ENCODE data around the gene PREP.
"Not testable (repeated sequence)": the region's sequence is repeated elsewhere in the genome, so short reads cannot be mapped to it uniquely, and the experiment has no call there.

Gene PREP

GRCh38 chr6:105345506-105345905 is 57.4 kb downstream of the PREP start:
- Histone ChIP-seq H3K9me3 (ENCODE audit: insufficient read depth, low read length) (no peaks in the 10 kb centered on the region), H4K20me1 (ENCODE audit: low read depth, low read length) (no peaks in the 10 kb centered on the region), H3K27me3 (ENCODE audit: low read length) (no peaks in the 10 kb centered on the region), H3K4me2 (ENCODE audit: low read depth, low read length, poor library complexity, severe bottlenecking) (no peak overlapping the region), H3K9me2 (replicated peaks; ENCODE audit: insufficient read depth, low read length) (no peaks in the 10 kb centered on the region), H3K9ac (ENCODE audit: low read length) (no peak overlapping the region), H2AFZ (ENCODE audit: low read depth, low read length, severe bottlenecking) (no peak overlapping the region), H3K36me3 (ENCODE audit: low read length) (no peaks in the 10 kb centered on the region), H3K4me3 (ENCODE audit: insufficient read depth, low read length, poor library complexity, severe bottlenecking) (no peak overlapping the region), H3F3A (ENCODE audit: insufficient read depth) (no peaks in the 10 kb centered on the region), H3K79me2 (ENCODE audit: insufficient read depth, low read length) (no peaks in the 10 kb centered on the region), H3K27ac (ENCODE audit: low read depth, low read length) (no peak overlapping the region)
- TF ChIP-seq EZH2phosphoT487 (conservative IDR thresholded peaks at IDR 0.05; ENCODE audit: low read length) (no peak), CTCF (IDR thresholded peaks at IDR 0.05; ENCODE audit: insufficient read depth, low read length, poor library complexity, severe bottlenecking) (no peak)

- H3K9me3 ChIP-seq (ENCODE audit: insufficient read depth, low read length) = no peaks in the 10 kb centered on the region
- H3K9me2 ChIP-seq (replicated peaks; ENCODE audit: insufficient read depth, low read length) = no peaks in the 10 kb centered on the region
- no peak overlapping the region for H3K27ac ChIP-seq (ENCODE audit: low read depth, low read length)
- no peaks in the 10 kb centered on the region for H3F3A ChIP-seq (ENCODE audit: insufficient read depth)
- no peaks in the 10 kb centered on the region for H3K27me3 ChIP-seq (ENCODE audit: low read length)
- no peaks in the 10 kb centered on the region for H3K79me2 ChIP-seq (ENCODE audit: insufficient read depth, low read length)
- no peaks in the 10 kb centered on the region for H3K36me3 ChIP-seq (ENCODE audit: low read length)
- no peak overlapping the region for H2AFZ ChIP-seq (ENCODE audit: low read depth, low read length, severe bottlenecking)
- no peak overlapping the region for H3K4me2 ChIP-seq (ENCODE audit: low read depth, low read length, poor library complexity, severe bottlenecking)
- H3K9ac ChIP-seq (ENCODE audit: low read length) = no peak overlapping the region
- no peak overlapping the region for H3K4me3 ChIP-seq (ENCODE audit: insufficient read depth, low read length, poor library complexity, severe bottlenecking)
- no peaks in the 10 kb centered on the region for H4K20me1 ChIP-seq (ENCODE audit: low read depth, low read length)
- no peak for TF ChIP-seq EZH2phosphoT487 (conservative IDR thresholded peaks at IDR 0.05; ENCODE audit: low read length)
These were observed 58.0 kb downstream of the PREP start for GRCh38 chr6:105344881-105345370.

GRCh38 chr6:105338350-105338983 is 64.4 kb downstream of the PREP start:
- not testable (repeated sequence) for H3K4me3 ChIP-seq (ENCODE audit: insufficient read depth, low read length, poor library complexity, severe bottlenecking); H3K9me3 ChIP-seq (ENCODE audit: insufficient read depth, low read length); H3K9ac ChIP-seq (ENCODE audit: low read length); H3K4me2 ChIP-seq (ENCODE audit: low read depth, low read length, poor library complexity, severe bottlenecking); H2AFZ ChIP-seq (ENCODE audit: low read depth, low read length, severe bottlenecking); H3F3A ChIP-seq (ENCODE audit: insufficient read depth); H3K27me3 ChIP-seq (ENCODE audit: low read length); H4K20me1 ChIP-seq (ENCODE audit: low read depth, low read length); H3K79me2 ChIP-seq (ENCODE audit: insufficient read depth, low read length); H3K27ac ChIP-seq (ENCODE audit: low read depth, low read length); H3K36me3 ChIP-seq (ENCODE audit: low read length); H3K9me2 ChIP-seq (replicated peaks; ENCODE audit: insufficient read depth, low read length)

GRCh38 chr6:105336986-105337385 is 65.9 kb downstream of the PREP start:
- no peaks in the 10 kb centered on the region for H3F3A ChIP-seq (ENCODE audit: insufficient read depth)

More at GRCh38 chr6:105336986-105337385, 65.9 kb downstream of the PREP start:
- no peaks in the 10 kb centered on the region for H3K36me3 ChIP-seq (ENCODE audit: low read length)
- no peaks in the 10 kb centered on the region for H3K79me2 ChIP-seq (ENCODE audit: insufficient read depth, low read length)
- H3K27me3 ChIP-seq (ENCODE audit: low read length) = no peaks in the 10 kb centered on the region
- no peak overlapping the region for H3K4me2 ChIP-seq (ENCODE audit: low read depth, low read length, poor library complexity, severe bottlenecking)
- H3K4me3 ChIP-seq (ENCODE audit: insufficient read depth, low read length, poor library complexity, severe bottlenecking) = no peak overlapping the region
- no peak overlapping the region for H2AFZ ChIP-seq (ENCODE audit: low read depth, low read length, severe bottlenecking)
- no peaks in the 10 kb centered on the region for H4K20me1 ChIP-seq (ENCODE audit: low read depth, low read length)
- TF ChIP-seq CTCF (IDR thresholded peaks at IDR 0.05; ENCODE audit: insufficient read depth, low read length, poor library complexity, severe bottlenecking) = no peak
- TF ChIP-seq EZH2phosphoT487 (conservative IDR thresholded peaks at IDR 0.05; ENCODE audit: low read length) = no peak
- H3K9me3 ChIP-seq (ENCODE audit: insufficient read depth, low read length) = no peaks in the 10 kb centered on the region
- no peak overlapping the region for H3K9ac ChIP-seq (ENCODE audit: low read length)
- no peak overlapping the region for H3K27ac ChIP-seq (ENCODE audit: low read depth, low read length)
- H3K9me2 ChIP-seq (replicated peaks; ENCODE audit: insufficient read depth, low read length) = no peaks in the 10 kb centered on the region
